Prostate gland (tissue), 2 donors: Measurements from ENCODE around the gene SLC1A7.

Source experiments
- POLR2A ChIP-seq: fragments of 450-650 bp; IDR thresholded peaks from one replicate; pipeline ENCODE4 v1.6.1; 2016; ENCODE audit warnings: antibody characterized with exemption, mild to moderate bottlenecking
- TF ChIP-seq, protein P1 (sequence below), 4 experiments: fragments of 200-600 bp in 2 of 4; fragments of 450-650 bp in 2 of 4; sonication (generic) in 2 of 4; IDR thresholded peaks; 1 replicate in 3 of 4; 2 replicates in 1 of 4; pipeline ENCODE4 v1.5.1; 2016 to 2019; ENCODE audit warnings: antibody characterized with exemption in 4 of 4, mild to moderate bottlenecking in 2 of 4, moderate library complexity in 2 of 4

DNA sequence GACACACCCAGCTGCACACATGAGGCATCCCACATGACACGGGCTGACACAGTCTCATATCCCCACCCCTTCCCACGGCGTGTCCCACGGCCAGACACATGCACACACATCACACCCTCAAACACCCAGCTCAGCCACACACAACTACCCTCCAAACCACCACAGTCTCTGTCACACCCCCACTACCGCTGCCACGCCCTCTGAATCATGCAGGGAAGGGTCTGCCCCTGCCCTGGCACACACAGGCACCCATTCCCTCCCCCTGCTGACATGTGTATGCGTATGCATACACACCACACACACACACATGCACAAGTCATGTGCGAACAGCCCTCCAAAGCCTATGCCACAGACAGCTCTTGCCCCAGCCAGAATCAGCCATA is 57.9 kb downstream of the SLC1A7 start:
- TF ChIP-seq, protein P1, sequence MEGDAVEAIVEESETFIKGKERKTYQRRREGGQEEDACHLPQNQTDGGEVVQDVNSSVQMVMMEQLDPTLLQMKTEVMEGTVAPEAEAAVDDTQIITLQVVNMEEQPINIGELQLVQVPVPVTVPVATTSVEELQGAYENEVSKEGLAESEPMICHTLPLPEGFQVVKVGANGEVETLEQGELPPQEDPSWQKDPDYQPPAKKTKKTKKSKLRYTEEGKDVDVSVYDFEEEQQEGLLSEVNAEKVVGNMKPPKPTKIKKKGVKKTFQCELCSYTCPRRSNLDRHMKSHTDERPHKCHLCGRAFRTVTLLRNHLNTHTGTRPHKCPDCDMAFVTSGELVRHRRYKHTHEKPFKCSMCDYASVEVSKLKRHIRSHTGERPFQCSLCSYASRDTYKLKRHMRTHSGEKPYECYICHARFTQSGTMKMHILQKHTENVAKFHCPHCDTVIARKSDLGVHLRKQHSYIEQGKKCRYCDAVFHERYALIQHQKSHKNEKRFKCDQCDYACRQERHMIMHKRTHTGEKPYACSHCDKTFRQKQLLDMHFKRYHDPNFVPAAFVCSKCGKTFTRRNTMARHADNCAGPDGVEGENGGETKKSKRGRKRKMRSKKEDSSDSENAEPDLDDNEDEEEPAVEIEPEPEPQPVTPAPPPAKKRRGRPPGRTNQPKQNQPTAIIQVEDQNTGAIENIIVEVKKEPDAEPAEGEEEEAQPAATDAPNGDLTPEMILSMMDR (IDR thresholded peaks at IDR 0.05), result no peak
- no peak for TF ChIP-seq POLR2A
